ENCODE measurements around the gene NT5DC3. TPM values are rescaled to one million over a fixed set of nuclear protein-coding genes. Genes with fewer than 3 reads are reported as not detected.

Gene NT5DC3
- total RNA-seq, 3 donors from 2014 or later = 13.7 to 283 (median 18.0) TPM

GRCh38 chr12:103768467-103769123 lies 72.4 kb downstream of the NT5DC3 start:
- intact Hi-C loops (cut with DNase I, micrococcal nuclease) = no loop called here
- ATAC-seq = no peak
- no peak for DNase-seq
- TF ChIP-seq, protein P1, sequence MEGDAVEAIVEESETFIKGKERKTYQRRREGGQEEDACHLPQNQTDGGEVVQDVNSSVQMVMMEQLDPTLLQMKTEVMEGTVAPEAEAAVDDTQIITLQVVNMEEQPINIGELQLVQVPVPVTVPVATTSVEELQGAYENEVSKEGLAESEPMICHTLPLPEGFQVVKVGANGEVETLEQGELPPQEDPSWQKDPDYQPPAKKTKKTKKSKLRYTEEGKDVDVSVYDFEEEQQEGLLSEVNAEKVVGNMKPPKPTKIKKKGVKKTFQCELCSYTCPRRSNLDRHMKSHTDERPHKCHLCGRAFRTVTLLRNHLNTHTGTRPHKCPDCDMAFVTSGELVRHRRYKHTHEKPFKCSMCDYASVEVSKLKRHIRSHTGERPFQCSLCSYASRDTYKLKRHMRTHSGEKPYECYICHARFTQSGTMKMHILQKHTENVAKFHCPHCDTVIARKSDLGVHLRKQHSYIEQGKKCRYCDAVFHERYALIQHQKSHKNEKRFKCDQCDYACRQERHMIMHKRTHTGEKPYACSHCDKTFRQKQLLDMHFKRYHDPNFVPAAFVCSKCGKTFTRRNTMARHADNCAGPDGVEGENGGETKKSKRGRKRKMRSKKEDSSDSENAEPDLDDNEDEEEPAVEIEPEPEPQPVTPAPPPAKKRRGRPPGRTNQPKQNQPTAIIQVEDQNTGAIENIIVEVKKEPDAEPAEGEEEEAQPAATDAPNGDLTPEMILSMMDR (IDR thresholded peaks at IDR 0.05) = no peak
- Histone ChIP-seq H3K4me1 (ENCODE audit: low read depth) (no peaks in the 10 kb centered on the region), H3K36me3 (ENCODE audit: low read depth) (no peaks in the 10 kb centered on the region), H3K9me3 (no peaks in the 10 kb centered on the region), H3K4me3 (no peak overlapping the region)

DNA sequence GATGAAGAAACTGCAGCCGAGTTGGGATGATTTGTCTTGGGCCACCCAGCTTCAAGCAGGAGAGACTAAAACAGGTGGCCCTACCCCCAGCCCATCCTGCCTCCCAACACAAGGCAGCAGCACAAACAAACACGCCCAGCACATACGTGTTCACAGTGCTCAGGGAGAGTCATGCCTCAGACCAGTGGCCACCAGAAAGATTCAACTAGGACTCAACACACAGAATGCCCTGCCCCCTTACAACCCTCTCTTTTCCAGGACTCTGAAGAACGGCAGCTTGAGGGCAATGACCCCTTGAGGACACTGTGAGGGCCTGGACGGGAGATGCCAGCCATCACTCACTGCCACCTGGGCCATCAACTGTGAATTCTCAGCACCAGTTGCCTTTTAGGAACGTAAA lies 75.0 kb downstream of the NT5DC3 start:
- no peak for DNase-seq
- no peaks in the 10 kb centered on the region for H3K4me1 ChIP-seq (ENCODE audit: low read depth)
- TF ChIP-seq, protein P1 (IDR thresholded peaks at IDR 0.05) = no peak
- H3K9me3 ChIP-seq = no peaks in the 10 kb centered on the region
- no peak overlapping the region for H3K4me3 ChIP-seq
- H3K36me3 ChIP-seq (ENCODE audit: low read depth) = no peaks in the 10 kb centered on the region
- intact Hi-C loops (cut with DNase I, micrococcal nuclease) = no loop called here
- ATAC-seq = no peak

DNA sequence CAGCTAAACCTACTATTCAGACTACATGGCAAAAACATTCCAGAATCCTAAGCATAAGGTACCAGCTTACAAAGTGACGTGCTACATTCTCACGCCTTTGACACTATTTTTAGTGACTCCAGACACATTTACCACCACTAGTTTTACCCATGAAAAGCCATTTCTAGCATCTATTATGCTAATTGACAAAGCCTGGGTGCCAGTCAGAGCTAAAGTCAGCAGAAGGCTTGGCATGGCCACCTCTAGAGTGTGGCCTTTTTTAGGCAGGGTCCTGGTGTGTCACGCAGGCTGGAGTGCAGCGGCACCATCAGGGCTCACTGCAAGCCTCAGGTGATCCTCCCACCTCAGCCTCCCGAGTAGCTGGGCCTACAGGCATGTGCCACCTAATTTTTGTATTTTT lies 75.7 kb downstream of the NT5DC3 start:
- DNase-seq = no peak
- TF ChIP-seq, protein P1 (IDR thresholded peaks at IDR 0.05) = no peak

GRCh38 chr12:103762473-103762872 lies 78.6 kb downstream of the NT5DC3 start:
- Histone ChIP-seq H3K36me3 (ENCODE audit: low read depth) (no peaks in the 10 kb centered on the region), H3K9me3 (no peaks in the 10 kb centered on the region), H3K4me1 (ENCODE audit: low read depth) (no peaks in the 10 kb centered on the region), H3K4me3 (no peak overlapping the region)
- intact Hi-C loops (cut with DNase I, micrococcal nuclease) = no loop called here
- ATAC-seq = no peak
- DNase-seq = no peak
- TF ChIP-seq, protein P1 (IDR thresholded peaks at IDR 0.05) = no peak

More for the DNA sequence above, 75.7 kb downstream of the NT5DC3 start:
- no peak overlapping the region for H3K4me3 ChIP-seq
- ATAC-seq = no peak
- H3K36me3 ChIP-seq (ENCODE audit: low read depth) = no peaks in the 10 kb centered on the region
- intact Hi-C loops (cut with DNase I, micrococcal nuclease) = no loop called here
- H3K9me3 ChIP-seq = no peaks in the 10 kb centered on the region
- H3K4me1 ChIP-seq (ENCODE audit: low read depth) = no peaks in the 10 kb centered on the region

DNA sequence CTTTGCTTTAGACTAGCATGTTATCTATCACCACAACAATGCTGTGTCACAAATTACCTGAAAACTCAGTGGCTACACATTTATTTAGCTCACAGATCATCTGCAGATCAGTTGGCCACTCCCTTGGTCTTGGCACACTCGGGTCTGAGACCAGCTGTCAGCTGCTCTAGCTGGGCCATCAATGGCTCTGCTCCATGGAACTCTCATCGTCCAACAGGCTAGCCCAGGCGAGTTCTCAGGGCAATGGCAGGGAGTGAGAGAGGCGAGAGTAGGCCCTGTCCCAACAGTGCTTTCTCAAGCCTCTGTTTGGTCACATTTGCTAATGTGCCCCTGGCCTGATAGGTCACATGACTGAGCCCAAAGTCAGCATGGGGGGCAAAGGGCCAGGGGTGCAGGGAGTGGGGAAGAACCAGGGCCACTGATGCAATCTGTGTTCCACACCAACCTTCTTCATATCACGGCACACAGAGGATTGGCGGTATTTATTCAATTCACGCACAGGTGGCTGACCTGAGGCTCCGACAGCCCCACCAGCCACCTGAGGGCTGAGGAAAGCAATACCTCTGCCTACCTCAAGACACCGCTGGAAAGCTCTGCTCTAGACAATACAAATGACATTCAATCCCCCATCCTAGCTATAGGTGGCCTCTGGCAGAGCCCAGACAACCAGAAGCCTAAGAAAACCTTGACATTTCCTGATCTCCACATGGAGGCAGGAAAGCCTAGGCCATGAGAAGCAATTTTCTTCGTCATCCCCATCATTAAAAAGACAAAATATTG lies 82.5 kb downstream of the NT5DC3 start:
- Histone ChIP-seq H3K9me3 (no peaks in the 10 kb centered on the region), H3K36me3 (ENCODE audit: low read depth) (no peaks in the 10 kb centered on the region), H3K4me1 (ENCODE audit: low read depth) (no peaks in the 10 kb centered on the region), H3K4me3 (no peak overlapping the region)
- ATAC-seq (no peak), DNase-seq (no peak)
- intact Hi-C loops (cut with DNase I, micrococcal nuclease) = no loop called here
- TF ChIP-seq, protein P1 (IDR thresholded peaks at IDR 0.05) = no peak

All from mucosa of descending colon (tissue), 3 donors.